ENCODE measurements around the gene HSPB9.

Gene HSPB9

GRCh38 chr17:42120161-42120769 lies 2.3 kb upstream of the HSPB9 start:
- H3K9me3 ChIP-seq (replicated peaks in 1 of 11) = no peaks in the 10 kb centered on the region
- H3K36me3 ChIP-seq = peaks cover 39 to 73% (median 47%) of the 10 kb centered on the region in 11 experiments
- H3K4me2 ChIP-seq = peak overlapping the region; percentile 69 to 93 (median 83)
- H3K27ac ChIP-seq = peak overlapping the region in 4 of 11 experiments; percentile 8 to 75 (median 41); a peak in 5 of 22 replicates
- peak overlapping the region; percentile 42 to 70 (median 59) for H3K4me3 ChIP-seq
- H3K27me3 ChIP-seq = no peaks in the 10 kb centered on the region
- H4K20me1 ChIP-seq = peaks cover 0 to 14% (median 0%) of the 10 kb centered on the region in 11 experiments; a peak in 7 of 22 replicates
- no peak for TF ChIP-seq Cebpa-rat (IDR thresholded peaks at IDR 0.05)
- peaks cover 15 to 39% (median 29%) of the 10 kb centered on the region in 10 experiments for H3K4me1 ChIP-seq
- H3K9ac ChIP-seq = peak overlapping the region; percentile 38 to 81 (median 73); a peak in 19 of 22 replicates

DNA sequence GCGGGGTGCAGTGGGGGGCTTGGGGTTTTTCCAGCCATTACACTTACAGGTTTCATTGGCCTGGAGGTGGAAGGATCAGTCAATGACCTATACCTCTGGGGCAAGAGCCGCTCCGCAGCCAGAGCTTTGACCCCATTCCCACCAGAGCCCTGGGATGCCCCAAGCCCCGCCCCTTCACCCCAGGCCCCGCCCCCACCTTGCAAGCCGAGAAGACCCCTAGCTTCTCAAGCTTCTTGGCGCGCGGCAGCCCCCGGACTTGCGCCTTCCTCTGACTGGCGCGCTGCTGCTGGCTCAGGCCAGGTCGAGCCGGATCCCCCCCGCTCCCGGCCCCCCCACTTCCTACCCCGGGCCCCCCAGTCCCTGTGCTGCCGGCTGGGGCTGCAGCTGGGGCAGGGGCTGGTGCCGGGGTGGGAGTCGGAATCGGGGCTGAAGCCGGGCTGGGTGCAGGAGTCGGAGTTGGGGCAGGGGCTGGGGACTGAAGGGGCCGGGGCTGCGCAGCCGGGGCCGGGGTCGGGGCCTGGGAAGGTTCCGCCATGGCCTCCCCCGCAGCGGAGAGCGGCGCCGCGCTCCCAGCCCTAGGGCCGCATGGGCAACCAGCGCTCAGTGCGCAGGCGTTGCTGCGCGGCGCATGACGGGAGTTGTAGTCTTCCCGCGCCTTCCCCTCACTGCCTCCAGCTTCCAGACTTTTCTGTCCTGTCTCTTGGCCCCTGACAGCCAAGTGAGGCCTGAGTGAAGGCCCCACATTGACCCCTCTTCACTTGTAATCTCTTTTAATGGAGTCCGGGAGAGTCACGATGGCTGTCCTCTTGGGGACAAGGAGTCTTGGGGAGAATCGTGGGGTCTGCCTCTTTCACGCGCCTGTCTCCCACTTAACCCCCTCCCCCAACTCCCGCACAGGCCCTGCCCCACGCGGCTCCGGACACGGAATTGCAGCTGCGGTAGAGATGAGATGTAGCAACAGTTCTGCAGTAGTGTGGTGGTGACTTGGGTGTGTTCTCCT lies 1.5 kb upstream of the HSPB9 start, which contains the start of gene KAT2A:
TSS of gene KAT2A (minus strand) at position 598 of the 1,000 bp plus-strand sequence. CDS start at position 535, 63 bp downstream.
- Histone ChIP-seq H3K9me3 (replicated peaks in 1 of 11) (no peaks in the 10 kb centered on the region), H3K36me3 (peaks cover 39 to 73% (median 49%) of the 10 kb centered on the region in 11 experiments), H4K20me1 (peaks cover 0 to 21% (median 0%) of the 10 kb centered on the region in 11 experiments; a peak in 7 of 22 replicates), H3K4me1 (peaks cover 15 to 39% (median 29%) of the 10 kb centered on the region in 10 experiments), H3K27ac (peak within 1 kb of the TSS in 10 of 11 experiments; percentile 28 to 77 (median 64); a peak in 15 of 22 replicates), H3K4me3 (peak within 1 kb of the TSS; percentile 42 to 70 (median 59)), H3K9ac (peak within 1 kb of the TSS; percentile 59 to 81 (median 73); a peak in 20 of 22 replicates), H3K27me3 (no peaks in the 10 kb centered on the region), H3K4me2 (peak within 1 kb of the TSS; percentile 69 to 93 (median 83))
- no peak for TF ChIP-seq Cebpa-rat (IDR thresholded peaks at IDR 0.05)

DNA sequence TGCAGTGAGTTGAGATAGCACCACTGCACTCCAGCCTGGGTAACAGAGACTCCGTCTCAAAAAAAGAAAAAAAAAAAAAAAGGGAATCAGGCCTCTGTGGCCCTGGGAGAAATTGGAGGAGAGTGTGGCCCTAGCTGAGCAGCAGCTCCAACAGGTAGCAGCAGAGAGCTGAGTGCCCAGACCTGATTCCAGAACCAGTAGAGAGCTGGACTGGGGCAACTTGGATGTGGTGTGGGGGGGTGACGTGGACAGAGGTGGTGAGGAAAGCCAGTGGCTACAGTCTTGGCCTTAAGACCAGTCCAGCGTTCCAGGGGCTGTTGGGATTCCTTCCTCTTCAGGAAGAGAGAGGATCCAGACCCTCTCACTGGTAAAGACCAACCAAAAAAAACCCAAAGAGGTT lies 1.7 kb downstream of the HSPB9 start:
- Histone ChIP-seq H3K4me2 (no peak overlapping the region), H3K4me3 (no peak overlapping the region), H3K9me3 (replicated peaks in 1 of 11) (no peaks in the 10 kb centered on the region), H3K27me3 (no peaks in the 10 kb centered on the region), H3K4me1 (peaks cover 15 to 49% (median 35%) of the 10 kb centered on the region in 10 experiments), H4K20me1 (peaks cover 0 to 41% (median 12%) of the 10 kb centered on the region in 11 experiments; a peak in 13 of 22 replicates), H3K27ac (no peak overlapping the region), H3K36me3 (peaks cover 58 to 76% (median 66%) of the 10 kb centered on the region in 11 experiments), H3K9ac (0 out of 22 replicates have a peak overlapping the region, but pooled peaks of 1 of the 11 experiments have one; percentile 37)
- TF ChIP-seq Cebpa-rat (IDR thresholded peaks at IDR 0.05) = no peak

GRCh38 chr17:42125565-42125964 lies 3.0 kb downstream of the HSPB9 start:
- Histone ChIP-seq H3K9me3 (replicated peaks in 1 of 11) (no peaks in the 10 kb centered on the region), H3K27ac (no peak overlapping the region), H3K27me3 (no peaks in the 10 kb centered on the region), H3K9ac (no peak overlapping the region), H3K4me3 (no peak overlapping the region), H3K4me2 (no peak overlapping the region), H4K20me1 (peaks cover 0 to 52% (median 21%) of the 10 kb centered on the region in 11 experiments; a peak in 16 of 22 replicates), H3K36me3 (peaks cover 70 to 82% (median 77%) of the 10 kb centered on the region in 11 experiments), H3K4me1 (peaks cover 7 to 49% (median 35%) of the 10 kb centered on the region in 10 experiments)
- TF ChIP-seq Cebpa-rat (IDR thresholded peaks at IDR 0.05) = no peak

DNA sequence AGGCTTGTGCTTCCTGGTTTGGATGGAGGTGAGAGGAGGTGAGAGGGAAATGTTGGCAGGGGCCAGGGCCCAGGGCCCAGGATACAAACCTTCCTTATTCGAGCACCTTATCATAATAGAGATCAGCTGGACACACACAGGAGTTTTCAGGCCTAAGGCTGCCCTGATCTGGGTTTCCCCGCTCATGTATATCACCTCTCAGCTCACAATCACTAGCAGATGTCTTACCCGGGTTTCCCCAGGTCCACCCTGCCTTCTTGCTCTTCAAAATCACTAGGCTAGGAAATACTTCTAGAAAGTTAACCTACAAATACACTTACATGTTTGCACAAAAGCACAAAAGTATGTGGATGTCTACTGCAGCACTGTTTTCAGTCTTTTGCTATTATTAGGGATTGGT lies 4.2 kb downstream of the HSPB9 start:
- H3K36me3 ChIP-seq = peaks cover 76 to 89% (median 82%) of the 10 kb centered on the region in 11 experiments

DNA sequence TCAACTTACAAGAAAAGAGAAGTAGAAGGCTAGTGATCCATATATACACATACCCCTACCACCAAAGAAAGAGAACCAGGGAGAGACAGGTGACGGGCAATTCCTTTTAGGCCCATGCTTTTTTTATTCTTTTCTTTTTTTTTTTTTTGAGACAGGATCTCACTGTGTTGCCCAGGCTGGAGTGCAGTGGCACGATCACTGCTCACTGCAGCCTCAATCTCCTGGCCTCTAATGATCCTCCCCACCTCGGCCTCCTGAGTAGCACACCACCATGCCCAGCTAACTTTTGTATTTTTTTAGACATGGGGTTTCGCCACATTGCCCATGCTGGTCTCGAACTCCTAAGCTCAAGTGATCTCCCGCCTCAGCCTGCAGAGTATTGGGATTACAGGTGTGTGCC lies 4.8 kb downstream of the HSPB9 start:
- H3K36me3 ChIP-seq = peaks cover 72 to 84% (median 80%) of the 10 kb centered on the region in 11 experiments
- H4K20me1 ChIP-seq = peaks cover 0 to 60% (median 39%) of the 10 kb centered on the region in 11 experiments; a peak in 20 of 22 replicates
- H3K27ac ChIP-seq = no peak overlapping the region; a peak in 1 of 22 replicates
- H3K4me1 ChIP-seq = peaks cover 17 to 56% (median 46%) of the 10 kb centered on the region in 10 experiments
- no peaks in the 10 kb centered on the region for H3K27me3 ChIP-seq
- no peaks in the 10 kb centered on the region for H3K9me3 ChIP-seq (replicated peaks in 1 of 11)
- H3K9ac ChIP-seq = peak overlapping the region in 1 of 11 experiments; percentile 12; a peak in 1 of 22 replicates
- no peak for TF ChIP-seq Cebpa-rat (IDR thresholded peaks at IDR 0.05)
- H3K4me2 ChIP-seq = 0 out of 22 replicates have a peak overlapping the region, but pooled peaks of 1 of the 11 experiments have one; percentile 92
- no peak overlapping the region for H3K4me3 ChIP-seq

More for the DNA sequence above, 4.2 kb downstream of the HSPB9 start:
- no peak overlapping the region for H3K4me3 ChIP-seq
- TF ChIP-seq Cebpa-rat (IDR thresholded peaks at IDR 0.05) = no peak
- H3K4me2 ChIP-seq = no peak overlapping the region
- no peak overlapping the region for H3K27ac ChIP-seq
- H3K9me3 ChIP-seq (replicated peaks in 1 of 11) = no peaks in the 10 kb centered on the region
- H3K27me3 ChIP-seq = no peaks in the 10 kb centered on the region
- peaks cover 0 to 60% (median 33%) of the 10 kb centered on the region in 11 experiments; a peak in 19 of 22 replicates for H4K20me1 ChIP-seq
- peaks cover 12 to 54% (median 41%) of the 10 kb centered on the region in 10 experiments for H3K4me1 ChIP-seq
- peak overlapping the region in 1 of 11 experiments; percentile 12; a peak in 1 of 22 replicates for H3K9ac ChIP-seq

- Histone ChIP-seq H3K4me3 (peak overlapping the region in 2 of 10 experiments; percentile 6 to 22; a peak in 3 of 20 replicates), H3K36me3 (peaks cover 66 to 79% (median 71%) of the 10 kb centered on the region in 11 experiments), H3K4me1 (peaks cover 36 to 74% (median 64%) of the 10 kb centered on the region in 10 experiments), H3K9ac (peak overlapping the region in 9 of 11 experiments; percentile 27 to 77 (median 45); a peak in 12 of 22 replicates), H3K4me2 (peak overlapping the region in 8 of 11 experiments; percentile 37 to 95 (median 90); a peak in 14 of 22 replicates), H3K27ac (peak overlapping the region; percentile 5 to 90 (median 68); a peak in 20 of 22 replicates), H3K27me3 (no peaks in the 10 kb centered on the region), H4K20me1 (peaks cover 7 to 78% (median 57%) of the 10 kb centered on the region in 11 experiments; a peak in 20 of 22 replicates), H3K9me3 (replicated peaks in 1 of 11) (no peaks in the 10 kb centered on the region)
- TF ChIP-seq Cebpa-rat (IDR thresholded peaks at IDR 0.05) = no peak
Measured at GRCh38 chr17:42129109-42129837, 6.7 kb downstream of the HSPB9 start.

All from BLaER1 treated with 17β-estradiol and CSF1 and Interleukin-3, amounts not matched to agents 10 nM and 100 nM (cell line).